Hematopoietic multipotent progenitor cell treated with erythropoietin and hydrocortisone succinate and interleukin-3 and kit ligand, for 8 days (in vitro differentiated cells): ENCODE results near the gene CLPSL2.

Experiments
- DNase-seq: peaks from one replicate; pipeline ENCODE4 v3.0.0-alpha.2; 2015

Gene CLPSL2

GRCh38 chr6:35747877-35748276, 28.5 kb upstream of the CLPSL2 start:
- DNase-seq: no peak

- DNase-seq: no peak
Observed at GRCh38 chr6:35750557-35750956, 25.8 kb upstream of the CLPSL2 start.

- DNase-seq: no peak
Observed at GRCh38 chr6:35751594-35751993, 24.8 kb upstream of the CLPSL2 start.

GRCh38 chr6:35752330-35752729, 24.1 kb upstream of the CLPSL2 start:
- DNase-seq: no peak

- no peak for DNase-seq
Observed at GRCh38 chr6:35754452-35755277, 21.7 kb upstream of the CLPSL2 start.

GRCh38 chr6:35755278-35755924, 21.0 kb upstream of the CLPSL2 start:
- DNase-seq: no peak

GRCh38 chr6:35757456-35758123, 18.8 kb upstream of the CLPSL2 start:
- DNase-seq: peak; percentile 60

GRCh38 chr6:35759426-35759825, 17.0 kb upstream of the CLPSL2 start:
- DNase-seq: no peak

- DNase-seq: no peak
Observed at GRCh38 chr6:35765739-35766138, 10.7 kb upstream of the CLPSL2 start.

GRCh38 chr6:35769211-35769610, 7.2 kb upstream of the CLPSL2 start:
- no peak for DNase-seq

GRCh38 chr6:35771343-35771627, 5.1 kb upstream of the CLPSL2 start:
- no peak for DNase-seq

GRCh38 chr6:35774116-35774794, 2.1 kb upstream of the CLPSL2 start:
- DNase-seq: no peak

GRCh38 chr6:35775031-35775430, 1.4 kb upstream of the CLPSL2 start:
- DNase-seq: no peak

- no peak for DNase-seq
Observed at GRCh38 chr6:35777356-35778102, 1.1 kb downstream of the CLPSL2 start.

- DNase-seq: no peak
Observed at GRCh38 chr6:35778437-35778836, 2.0 kb downstream of the CLPSL2 start.

GRCh38 chr6:35780719-35781118, 4.3 kb downstream of the CLPSL2 start, which contains the start of gene CLPSL1:
Gene CLPSL1, plus strand, starts transcription at chr6:35781019. Its CDS starts 92 bp downstream, at chr6:35781111.
- no peak for DNase-seq

- no peak for DNase-seq
Observed at GRCh38 chr6:35781290-35781689, 4.9 kb downstream of the CLPSL2 start.

- DNase-seq: no peak
Observed at GRCh38 chr6:35782424-35782823, 6.0 kb downstream of the CLPSL2 start.

- no peak for DNase-seq
Observed at GRCh38 chr6:35784200-35784599, 7.8 kb downstream of the CLPSL2 start.

GRCh38 chr6:35786272-35786671, 9.9 kb downstream of the CLPSL2 start:
- DNase-seq: no peak

- DNase-seq: no peak
Observed at GRCh38 chr6:35786810-35787209, 10.4 kb downstream of the CLPSL2 start.
